Astrocyte of the hippocampus (primary cell): ENCODE results near the gene MEI1.

Source experiments
- DNase-seq: peaks from one replicate; pipeline ENCODE4 v3.0.0; 2011; ENCODE audit warnings: low read depth, low spot score

The MEI1 gene

DNA sequence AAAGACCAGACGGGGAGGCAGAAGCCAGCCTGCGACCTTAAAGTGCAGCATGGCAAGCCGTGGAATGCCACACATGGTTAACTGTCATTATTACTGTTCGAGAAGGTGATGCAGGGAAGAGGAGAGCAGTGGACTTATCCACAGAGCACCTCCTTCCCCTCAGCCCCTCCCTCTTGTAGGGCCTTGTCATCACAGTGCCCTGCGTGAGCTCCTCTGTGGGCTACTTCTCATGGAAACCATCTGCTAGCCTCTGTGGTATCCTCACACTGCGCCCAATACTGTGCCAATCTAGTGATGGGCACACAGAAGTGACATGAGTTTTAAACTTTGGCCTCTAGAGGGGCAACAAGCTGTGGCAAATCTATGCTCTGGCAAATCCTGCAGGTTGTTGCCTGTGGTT, 83.0 kb downstream of the MEI1 start:
- no peak for DNase-seq

DNA sequence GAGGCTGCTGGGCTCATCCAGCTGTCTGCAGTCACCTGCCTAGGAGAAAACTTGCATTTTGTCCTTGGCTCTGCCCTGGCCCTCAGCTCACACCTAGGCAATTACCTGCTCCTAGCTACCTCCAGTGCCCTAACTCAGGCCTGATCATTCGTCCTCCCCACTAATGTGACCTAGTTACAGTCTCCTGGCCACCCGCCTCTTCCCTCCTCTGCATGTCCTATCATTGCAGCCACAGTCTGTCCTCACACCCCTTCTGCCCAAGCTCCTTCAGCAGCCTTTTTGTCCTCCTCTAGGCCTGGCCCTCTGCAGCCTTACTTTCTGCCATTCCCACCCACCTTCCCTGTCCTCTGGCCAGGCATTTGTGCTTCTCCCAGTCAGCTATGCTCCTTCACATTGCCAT, 83.4 kb downstream of the MEI1 start:
- no peak for DNase-seq

DNA sequence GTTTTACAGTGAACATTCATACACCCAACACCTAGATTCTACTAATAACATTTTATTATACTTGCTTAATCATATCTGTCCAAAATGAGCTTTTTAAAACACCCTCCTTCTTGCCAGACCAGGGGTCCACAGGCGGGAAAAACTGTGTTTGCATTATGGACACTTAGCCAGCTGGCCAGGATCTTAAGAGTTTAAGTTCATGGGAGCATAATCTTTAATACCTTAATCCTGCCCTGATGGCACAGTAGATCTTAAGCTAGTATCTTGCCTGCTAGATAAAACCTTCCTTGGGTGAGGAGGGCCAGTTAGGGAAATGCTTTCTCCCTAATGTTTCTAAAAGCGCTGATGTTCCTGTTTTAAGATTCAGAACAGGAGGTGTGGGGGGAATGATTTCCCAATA, 88.0 kb downstream of the MEI1 start:
- no peak for DNase-seq

DNA sequence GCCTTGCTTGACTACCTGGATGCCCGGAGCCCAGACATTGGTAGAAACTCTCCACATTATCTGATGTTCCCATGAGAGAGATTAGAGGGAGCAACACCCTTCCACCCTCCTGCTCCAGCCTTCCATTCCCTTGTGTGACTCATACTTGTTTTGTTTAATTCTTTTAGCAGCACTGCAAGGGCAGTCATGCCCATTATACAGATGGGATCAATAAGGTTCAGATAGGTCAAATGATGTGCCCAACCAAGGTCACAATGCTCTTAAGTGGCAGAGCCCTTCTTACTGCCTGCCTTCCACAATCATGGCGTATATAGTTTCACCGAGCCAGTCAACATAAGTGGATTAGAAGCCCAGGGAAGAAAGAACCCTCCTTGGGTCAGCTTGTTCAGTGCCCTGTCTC, 94.6 kb downstream of the MEI1 start:
- no peak for DNase-seq

DNA sequence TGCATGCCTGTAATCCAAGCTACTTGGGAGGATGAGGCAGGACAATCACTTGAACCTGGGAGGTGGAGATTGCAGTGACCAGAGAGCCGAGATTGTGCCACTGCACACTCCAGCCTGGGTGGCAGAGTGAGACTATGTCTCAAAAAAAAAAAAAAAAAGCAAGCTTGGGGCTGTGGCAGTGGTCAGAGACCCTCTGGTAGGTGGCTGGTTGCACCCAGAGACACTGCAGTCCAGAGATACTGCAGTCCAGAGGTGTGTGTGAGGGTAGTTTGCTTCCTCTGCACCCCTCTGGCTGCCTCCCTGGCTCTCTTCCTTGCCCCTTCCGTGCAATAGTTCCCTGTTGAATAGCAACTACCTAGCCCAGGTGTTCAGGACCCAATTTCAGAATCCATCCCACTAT, 99.4 kb downstream of the MEI1 start:
- DNase-seq: no peak

DNA sequence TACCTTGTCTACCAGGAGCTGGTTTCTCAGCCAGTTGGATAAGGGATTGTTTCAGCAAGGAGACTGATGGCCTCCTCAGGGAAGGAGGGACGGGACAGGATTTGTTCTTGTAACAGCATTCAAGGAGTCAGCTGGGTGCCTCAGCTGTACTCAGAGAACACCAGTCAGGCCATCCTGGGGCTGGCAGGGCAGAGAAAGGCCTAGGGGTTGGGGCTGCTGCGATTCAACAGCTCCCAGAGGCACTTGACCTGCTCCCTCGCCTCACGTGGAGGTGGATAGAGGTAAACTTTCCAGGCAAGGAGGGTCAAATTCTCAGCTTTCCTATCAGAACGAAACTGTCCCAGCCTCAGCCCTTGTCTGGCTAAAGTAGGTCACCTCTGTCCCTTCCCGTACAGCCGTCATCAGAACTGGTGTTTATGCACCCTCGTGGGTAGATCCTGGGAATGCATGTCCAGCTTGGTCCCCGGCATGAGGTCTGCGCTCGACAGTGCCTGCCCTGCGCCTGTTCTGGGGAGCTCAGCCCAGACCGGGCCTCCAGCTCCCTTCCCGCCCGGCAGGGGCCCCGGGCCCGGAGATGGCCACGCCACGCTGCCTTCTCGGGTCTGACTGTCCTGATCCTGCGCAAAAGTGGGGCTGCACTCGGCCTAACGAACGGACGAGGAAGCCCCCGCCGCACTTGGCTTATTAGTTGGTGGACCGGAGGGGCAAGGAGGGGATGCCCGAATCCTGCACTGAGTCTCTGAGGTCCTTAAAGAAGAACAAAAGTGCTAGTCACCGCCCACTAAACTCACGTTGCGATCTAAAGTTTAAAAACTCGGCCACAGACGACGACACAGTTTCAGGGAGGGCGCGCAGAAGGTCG, 100.4 kb downstream of the MEI1 start:
- DNase-seq: peak; percentile 42

DNA sequence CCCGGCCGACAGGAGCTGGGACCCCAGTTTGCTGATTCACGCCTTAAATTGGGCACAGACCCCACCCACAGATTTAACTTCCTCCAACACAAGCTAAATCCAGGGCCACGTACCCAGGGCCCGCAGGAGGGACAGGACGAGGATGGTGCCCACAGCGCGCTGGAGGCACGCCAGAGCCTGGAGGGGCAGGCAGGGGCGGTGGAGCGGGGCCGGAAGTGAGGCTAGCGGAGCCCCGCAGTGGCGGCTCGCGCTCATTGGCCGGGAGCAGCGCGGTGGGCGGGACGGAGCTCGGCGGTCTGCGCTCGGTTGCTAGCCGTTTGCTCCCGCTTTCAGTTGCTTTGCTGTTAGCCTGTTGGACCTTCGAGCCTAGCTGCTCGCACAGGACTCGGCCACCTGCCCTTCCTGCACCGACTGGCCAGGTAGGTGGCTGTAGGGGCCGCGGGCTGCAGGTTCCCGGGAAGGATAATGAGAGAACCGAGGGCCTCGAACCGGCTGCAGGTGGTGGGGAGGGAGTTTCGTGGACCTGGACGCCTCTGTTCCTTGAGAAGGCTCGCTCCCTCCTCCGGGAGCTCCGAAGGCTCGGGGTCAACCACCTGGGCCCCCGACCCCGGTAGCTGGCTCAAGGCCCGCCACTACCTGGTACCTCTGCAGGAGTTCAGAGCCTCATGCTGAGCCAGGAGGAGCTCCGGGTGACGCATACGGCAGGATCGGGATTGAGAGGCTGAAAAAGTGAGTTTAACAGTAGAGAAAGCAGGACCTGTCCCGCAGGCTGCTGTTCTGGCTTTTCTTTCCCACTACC, 101.2 kb downstream of the MEI1 start, which contains the start of gene CCDC134:
CCDC134 (plus strand) TSS at position 332 of the 799 bp plus-strand sequence. CDS start 8,212 bp downstream, outside the sequence.
- DNase-seq: peak; percentile 95

DNA sequence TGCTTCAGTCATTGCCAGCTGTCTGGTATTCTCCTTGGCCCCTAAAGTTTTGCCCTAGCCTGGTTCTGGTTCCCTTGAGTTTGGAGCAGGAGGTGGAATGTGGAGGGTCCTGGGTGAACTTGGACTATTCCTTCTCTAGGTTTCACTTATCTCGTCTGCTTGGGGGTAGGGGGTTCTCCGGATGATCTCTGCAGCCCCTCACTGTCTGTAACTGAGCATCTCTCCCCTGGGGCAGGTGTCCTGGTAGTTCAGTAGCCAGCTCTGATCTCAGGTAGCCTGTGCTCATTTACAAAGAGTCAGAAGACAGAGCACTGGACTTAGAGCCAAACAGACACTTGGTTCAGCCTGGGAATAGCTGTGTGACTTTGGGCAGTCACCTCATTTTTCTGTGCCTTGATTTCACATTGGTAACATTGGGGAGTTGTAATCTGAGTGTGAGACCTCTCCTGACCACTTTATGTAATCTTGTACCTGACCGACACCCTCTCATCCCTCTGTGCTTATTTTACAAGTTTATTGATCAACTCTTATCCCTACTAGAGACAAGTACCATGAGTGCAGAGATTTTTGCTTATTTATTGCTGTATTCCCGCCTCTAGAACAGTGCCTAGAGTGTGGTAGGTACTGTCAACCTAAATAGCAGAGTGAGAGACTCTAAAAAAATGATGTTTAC, 102.0 kb downstream of the MEI1 start:
- no peak for DNase-seq

DNA sequence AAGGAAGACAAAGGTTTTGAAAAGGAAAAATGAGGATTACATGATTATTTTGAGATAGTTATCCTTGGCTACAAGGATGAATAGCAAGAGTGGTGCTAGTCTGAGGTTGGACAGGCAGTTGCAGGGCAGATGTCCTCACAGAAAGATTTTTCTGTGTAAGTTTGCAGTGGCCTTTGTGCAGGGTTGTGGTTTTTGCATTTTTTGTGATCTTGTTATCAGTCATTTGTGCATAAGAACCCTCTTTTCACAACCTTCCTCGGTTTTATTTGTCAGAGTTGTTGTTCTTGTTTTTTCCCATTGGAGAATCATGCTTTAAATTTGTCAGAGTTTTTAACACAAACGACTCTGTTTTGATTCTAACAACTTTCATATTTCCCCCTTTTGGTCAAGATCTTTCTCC, 102.6 kb downstream of the MEI1 start:
- DNase-seq: no peak

DNA sequence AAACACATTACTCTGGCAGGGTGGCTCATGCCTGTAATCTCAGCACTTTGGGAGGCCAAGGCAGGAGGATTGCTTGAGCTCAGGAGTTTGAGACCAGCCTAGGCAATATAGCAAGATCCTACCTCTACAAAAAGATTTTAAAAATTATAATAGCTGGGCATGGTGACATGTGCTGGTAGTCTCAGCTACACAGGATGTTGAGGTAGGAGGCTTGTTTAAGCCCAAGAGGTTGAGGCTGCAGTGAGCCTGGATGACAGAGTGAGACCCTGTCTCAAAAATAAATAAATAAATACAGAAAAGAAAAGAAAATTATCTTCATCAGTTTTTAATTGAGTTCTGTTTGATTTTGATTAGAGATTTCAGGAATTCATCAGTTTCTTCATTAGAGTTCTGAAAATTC, 106.3 kb downstream of the MEI1 start:
- DNase-seq: no peak

DNA sequence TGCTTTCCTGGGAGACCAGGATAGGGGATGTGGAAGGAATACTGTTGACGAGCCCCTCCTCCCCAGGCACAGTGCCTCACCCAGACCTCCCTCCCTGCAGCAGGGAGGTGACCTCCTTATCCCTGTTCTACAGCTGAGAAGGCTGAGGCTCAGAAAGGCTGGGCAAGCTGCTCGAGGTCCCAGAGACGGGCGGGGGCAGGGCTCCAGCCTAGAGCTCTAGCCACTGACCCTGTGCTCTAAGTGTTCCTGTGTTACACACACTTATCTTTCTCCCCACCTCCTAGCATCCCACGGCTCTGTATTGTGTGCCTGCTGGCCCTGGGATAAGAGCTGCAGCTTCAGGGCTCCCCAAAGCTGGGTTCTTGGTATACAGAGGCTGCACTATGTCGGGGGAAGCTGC, 109.1 kb downstream of the MEI1 start:
- DNase-seq: no peak

DNA sequence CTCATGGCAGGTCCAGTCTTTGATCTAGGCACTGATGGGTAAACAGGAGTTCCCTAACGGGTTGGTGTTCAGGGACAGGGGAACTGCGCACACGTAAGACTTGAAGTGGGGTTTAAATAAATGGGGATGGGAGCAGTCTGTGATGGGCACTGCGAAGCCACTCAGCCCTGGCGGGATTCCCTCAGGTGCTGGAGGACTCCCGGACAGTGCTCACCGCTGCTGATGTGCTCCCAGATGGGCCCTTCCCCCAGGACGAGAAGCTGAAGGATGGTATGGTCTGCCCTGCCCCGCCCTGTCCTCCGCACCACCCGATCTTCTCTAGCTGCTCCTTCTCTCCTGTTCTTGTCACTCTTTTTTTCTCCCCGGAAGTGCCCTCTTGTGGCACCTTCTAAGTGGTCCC, 110.7 kb downstream of the MEI1 start:
- no peak for DNase-seq

DNA sequence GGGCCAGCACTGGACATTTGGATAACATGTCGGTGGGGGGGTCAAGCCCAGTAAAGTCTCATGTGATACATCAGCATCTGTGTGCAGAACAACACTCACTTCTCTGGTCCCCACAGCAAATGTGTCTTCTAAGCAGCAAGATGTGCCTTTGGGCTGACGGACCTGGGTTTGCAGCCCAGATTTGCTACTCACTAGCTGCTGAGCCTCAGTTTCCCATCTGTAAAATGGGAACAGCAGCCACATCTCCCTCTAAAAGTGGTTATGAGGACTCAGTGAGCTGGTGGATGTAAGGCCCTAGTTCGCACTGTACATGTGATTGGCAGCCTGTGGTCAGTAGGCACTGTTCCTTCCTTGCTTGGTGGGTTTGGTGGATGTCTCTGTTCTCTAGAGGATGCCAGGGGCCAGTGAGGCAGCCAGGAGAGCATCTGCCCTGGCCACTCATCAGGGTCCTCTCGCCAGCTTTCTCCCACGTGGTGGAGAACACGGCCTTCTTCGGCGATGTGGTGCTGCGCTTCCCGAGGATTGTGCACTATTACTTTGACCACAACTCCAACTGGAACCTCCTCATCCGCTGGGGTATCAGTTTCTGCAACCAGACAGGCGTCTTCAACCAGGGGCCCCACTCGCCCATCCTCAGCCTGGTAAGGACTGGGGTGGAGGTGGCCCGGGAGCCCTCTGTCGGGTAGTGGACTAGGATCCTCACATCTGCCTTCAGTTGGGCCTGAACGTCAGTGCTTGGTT, 113.7 kb downstream of the MEI1 start:
- DNase-seq: no peak

DNA sequence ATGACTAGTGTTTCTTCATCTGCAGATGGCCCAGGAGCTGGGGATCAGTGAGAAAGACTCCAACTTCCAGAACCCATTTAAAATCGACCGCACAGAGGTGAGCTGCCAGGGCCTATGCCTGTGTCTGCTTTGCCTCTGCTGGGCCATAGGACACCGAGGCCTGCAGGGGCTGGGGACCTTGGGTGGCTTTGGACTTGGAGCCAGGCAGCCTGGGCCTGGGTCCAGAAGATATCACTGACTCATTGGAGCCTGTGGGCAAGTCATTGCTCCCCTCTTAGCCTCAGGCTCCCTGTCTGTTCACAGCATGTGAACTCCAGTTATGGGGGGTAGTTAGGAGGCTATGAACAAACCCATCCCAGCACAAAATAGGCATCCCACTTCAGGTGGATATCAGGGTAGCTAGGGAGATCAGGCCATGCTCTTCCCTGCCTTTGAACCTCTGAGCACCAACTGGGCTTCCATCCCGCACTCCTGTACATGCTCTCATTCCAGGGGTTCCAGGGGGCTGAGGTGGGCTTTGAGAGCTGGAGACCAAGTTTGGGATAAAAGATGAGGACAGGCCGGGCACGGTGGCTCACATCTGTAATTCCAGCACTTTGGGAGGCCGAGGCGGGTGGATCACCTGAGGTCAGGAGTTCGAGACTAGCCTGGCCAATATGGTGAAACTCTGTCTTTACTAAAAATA, 114.6 kb downstream of the MEI1 start:
- DNase-seq: no peak

DNA sequence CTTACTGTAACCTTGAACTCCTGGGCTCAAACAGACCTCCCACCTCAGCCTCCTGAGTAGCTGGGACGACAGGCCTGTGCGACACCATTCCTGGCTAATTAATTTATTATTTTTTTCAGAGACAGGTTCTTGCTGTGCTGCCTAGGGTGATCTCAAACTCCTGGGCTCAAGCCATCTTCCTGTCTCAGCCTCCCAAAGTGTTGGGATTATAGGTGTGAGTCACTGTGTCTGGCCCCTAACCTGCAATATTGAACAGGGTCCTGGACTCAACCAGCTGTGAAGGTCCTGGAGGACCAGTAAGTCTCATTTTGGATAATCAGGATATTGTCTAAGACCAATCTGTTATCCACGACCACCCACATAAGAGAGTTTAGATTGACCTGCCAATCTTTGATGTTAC, 116.4 kb downstream of the MEI1 start:
- DNase-seq: no peak

DNA sequence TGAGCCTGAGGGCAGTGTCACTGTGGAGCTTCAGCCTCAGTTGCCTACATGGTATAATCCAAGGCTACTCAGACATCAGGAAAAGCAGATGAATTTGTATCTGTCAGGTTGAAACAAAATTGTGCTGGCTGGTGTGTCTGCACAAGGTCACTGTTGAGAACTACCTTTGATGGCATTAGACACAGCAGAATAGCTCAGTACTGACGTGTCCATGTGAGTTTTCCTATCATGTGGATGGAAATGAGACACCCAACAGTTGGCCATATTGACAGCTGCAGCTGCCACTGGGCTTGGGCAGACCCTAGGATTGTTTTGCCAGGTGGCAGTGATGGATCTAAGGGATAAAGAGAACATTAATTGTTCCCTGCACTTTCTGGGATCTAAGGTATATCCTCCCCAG, 116.9 kb downstream of the MEI1 start:
- no peak for DNase-seq

DNA sequence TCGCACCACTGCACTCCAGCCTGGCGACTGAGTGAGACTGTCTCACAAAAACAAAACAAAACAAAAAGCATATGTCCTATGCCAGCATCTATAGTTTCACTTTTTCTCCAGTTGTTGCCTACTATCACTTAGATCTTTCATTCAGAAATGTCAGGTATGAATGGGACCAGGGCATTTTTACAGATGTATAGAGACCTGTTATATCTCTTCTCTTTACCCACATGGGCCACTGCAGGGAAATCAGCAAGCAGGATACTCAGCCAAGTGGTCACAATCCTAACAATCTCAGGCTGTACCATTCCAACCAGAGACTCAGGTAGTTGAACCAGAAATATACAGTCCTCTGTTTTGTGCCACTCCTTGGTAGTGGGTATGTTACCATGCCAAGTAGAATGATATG, 117.6 kb downstream of the MEI1 start:
- no peak for DNase-seq

DNA sequence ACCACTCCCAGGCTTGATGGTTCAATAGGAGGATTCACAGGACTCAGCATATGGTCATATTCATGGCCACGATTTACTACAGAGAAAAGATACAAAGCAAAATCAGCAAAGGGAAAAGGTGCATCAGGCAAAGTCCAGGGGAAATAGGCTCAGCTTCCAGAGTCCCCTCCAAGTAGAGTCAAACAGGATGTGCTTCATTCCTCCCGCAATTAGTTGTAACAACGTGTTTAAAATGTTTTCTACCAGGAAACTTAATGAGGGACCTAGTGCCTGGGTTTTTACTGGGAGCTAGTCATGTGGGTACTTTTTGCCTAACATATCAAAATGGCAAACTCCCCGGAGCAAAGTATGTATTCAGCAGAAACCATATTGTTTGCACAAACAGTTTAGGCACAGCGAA, 118.7 kb downstream of the MEI1 start:
- DNase-seq: no peak

DNA sequence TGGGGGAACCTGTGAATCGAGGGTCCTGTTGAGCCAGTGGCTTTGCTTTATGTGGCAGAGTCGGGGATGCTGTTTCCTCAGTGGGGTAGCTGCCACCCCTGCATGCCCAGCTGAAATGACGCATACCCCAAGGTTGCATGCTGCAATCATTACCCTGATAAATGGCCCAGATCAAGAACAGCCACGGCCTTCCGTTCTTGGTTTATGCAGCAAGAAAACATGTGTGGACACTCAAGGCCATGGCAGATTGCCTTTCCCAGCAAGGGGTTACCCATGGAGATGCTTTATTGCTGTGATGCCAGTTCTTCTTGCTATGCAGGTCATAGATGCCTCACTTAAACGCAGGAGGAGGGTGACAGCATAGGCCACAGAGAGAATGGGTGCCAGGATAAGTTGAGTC, 119.3 kb downstream of the MEI1 start:
- DNase-seq: no peak

DNA sequence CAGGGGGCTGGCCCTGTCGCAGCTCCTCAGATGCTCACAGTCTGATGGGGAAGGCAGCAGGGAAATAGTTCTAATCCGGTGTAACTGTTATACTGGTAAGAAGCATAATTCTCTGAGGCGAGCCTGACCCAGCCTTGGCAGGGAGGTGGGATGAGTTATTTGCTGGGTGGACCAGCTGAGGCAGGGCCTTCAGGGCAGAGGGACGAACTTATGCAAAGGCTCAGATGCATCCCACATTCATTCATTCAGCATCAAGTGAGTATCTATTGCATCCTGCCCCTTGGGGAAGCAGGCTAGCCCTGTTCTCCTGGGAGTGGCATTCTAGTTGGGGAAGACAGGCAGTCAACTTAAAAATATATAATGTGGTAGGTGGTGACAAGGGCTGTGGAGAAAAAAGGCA, 120.0 kb downstream of the MEI1 start:
- DNase-seq: no peak

DNA sequence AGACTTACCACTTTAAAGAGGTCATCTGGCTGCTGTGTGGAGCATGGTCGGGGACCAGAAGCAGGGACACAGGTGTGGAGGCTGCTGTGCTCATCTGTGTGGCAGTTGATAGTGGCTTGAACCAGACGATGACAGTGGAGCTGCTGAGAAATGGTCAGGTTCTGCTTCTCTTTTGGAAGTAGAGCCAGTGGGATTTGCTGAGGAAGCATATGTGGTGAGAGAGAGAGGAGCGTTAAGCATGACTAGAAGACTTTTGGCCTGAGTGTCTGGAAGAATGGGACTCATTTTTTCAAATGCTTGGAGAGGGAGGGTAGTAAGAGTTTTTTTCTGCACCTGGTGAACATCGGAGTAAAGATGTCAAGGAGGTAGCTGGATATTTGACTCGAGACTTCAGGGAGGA, 121.1 kb downstream of the MEI1 start:
- DNase-seq: no peak
